HPDE6-E6E7 (cell line): ENCODE measurements around the gene KRT1.

Source experiments
- DNase-seq: peaks from one replicate; pipeline ENCODE4 v3.0.0; 2011; ENCODE audit warnings: missing footprints; ENCODE audit errors: extremely low spot score

Gene KRT1

DNA sequence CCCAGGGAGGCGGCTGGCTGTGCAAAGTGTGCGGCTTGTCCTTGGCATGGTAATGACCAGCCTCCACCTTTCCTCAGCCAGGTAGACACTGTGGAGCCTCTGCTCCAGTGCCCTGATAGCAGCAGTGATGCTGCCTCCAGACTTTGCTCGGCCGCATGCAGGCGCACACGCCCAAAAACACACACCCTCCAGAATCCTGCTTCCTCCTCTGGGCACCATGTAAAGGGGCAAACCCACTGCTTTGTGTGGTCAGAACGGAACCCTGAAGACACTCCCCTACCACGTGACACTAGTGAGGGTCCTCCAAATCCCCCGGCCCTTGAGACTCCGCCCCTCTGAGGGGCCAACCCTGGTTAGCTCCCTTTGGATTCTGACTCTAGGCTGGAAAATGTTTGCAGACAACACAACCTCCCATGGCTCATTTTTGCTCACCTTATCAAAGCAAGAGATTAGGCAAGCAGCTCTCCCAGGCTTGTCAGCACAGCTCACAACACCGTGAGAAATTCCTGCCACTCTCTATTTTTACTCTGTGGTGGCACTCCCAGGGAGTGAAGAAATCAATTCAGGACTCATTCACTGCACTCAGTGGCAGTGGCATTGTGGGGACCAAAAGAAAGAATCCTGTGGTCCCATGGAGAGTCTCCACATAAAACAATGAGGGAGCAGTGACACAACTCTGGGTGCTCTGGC, 18.6 kb upstream of the KRT1 start:
- DNase-seq: no peak

DNA sequence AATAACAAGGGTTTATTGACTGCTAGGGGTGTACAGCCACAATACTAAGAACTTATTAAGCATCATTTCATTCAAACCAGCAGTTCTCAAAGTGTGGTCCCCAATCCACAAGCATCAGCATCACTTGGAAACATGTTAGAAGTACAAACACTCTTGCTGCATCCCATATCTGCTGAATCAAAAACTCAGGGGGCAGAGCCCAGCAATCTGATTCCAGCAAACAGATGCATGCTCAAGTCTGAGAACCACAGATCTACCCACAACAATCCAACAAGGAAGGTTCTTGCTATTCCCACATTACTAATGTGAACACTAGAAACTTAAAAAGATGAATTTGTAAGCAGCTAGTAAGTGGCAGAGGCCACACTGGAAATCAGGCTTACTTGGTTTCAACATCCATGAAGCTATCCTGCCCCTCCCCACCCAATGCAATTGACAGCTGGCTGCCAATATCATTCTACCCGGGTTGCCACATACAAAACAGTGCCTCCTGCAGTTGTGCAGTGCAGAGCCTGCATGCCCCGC, 16.9 kb upstream of the KRT1 start:
- DNase-seq: no peak

DNA sequence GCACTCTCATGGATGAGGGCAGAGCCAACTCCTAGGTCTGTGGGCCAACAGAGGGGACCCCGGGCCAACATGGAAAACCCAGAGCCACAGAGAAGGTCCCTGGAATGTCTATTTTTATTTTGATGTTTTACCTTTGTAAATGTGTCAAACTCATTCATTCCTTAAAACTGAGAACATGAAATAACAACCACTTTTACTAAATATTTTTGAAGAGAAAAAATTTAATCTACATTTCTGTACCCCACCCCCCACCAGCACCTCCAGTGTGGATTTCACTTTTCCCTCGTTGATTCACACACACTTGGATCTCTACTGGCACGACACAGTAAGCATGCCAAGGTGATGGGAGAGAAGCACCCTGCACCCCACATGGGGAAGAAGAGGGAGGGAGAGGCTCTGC, 16.4 kb upstream of the KRT1 start:
- DNase-seq: no peak

DNA sequence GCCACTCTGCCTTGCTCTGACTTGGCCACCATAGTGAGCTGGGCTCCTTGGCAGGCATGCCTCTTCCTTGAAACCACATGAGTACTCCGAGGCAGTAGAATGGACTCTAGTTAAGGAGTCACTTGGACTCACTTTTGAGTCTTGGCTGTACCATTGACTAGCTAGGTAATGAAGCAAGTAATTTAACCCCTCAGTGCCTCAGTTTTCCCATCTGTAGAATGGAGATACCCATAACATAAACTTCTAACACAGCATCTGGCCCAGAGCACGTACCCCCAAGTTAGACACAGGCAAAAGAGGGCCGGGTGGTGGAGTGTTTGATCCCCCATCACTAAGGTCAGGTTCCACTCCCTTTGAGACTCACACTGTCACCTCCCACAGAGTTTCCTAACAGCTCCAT, 14.8 kb upstream of the KRT1 start:
- no peak for DNase-seq

DNA sequence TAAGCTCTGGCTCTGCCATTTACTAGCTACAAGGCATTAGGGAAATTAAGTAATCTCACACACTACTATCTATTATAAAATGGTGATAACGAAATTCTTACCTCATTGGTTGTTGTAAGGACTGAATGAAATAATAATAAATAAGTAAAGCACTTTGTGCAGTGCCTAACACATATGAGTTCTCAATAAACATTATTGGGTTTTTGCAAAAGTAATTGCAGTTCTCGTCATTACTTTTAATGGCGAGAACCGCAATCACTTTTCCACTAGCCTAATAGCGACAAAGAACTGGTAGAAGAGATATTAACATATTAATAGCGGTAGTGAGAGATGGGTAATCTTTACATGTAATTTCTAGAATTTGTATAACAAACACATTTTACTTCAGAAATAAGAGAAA, 13.9 kb upstream of the KRT1 start:
- no peak for DNase-seq

DNA sequence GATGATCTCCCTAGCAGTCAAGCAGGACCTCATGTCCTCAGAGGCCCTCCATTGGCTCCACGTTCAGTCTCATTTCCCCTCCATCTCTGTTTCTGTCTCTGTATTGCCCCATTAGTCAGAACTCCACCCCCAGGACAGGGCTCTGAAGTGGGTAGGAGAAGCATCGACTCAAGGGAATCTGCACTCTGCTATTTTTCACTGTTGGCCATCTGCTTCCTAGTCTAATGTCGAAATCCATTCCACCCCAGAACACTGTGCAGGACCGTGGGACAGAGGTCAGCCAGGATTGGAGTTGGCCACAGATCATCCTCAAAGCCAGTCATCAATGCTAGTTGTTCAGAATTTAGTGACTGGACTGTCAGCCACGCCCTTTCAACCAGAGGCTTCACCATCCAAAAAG, 13.1 kb upstream of the KRT1 start:
- no peak for DNase-seq

DNA sequence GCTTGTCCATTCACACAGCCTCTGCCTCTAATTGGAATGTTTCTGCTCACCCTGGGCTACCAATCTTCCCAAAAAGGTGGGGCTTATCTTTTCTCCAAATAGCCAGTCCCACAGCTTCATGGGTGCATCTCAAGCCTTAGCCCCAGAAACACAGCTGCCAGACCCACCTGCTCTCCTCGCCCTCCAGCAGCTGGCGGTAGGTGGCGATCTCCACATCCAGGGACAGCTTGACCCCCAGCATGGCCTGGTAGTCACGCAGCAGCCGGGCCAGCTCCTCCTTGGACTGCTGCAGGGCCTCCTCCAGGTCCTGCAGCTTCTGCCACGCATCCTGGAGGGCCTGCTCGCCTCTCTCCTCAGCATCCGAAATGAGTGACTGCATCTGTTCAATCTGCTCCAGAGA, 12.0 kb upstream of the KRT1 start:
- no peak for DNase-seq

DNA sequence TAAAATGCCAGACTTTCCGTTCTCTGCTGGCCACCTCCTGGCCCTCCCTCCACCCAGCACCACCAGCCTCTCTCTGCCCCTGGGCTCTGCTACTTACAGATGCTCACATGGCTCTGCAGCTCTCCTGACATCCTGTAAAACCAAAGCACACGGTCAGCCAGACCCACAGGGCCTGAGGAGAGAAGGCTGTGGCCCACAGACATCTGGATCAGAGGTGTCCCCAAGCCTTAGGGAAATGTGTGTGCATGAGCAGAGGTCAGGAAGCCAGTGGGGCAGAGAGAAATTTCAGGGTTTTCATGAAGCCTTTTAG, 11.6 kb upstream of the KRT1 start:
- no peak for DNase-seq

DNA sequence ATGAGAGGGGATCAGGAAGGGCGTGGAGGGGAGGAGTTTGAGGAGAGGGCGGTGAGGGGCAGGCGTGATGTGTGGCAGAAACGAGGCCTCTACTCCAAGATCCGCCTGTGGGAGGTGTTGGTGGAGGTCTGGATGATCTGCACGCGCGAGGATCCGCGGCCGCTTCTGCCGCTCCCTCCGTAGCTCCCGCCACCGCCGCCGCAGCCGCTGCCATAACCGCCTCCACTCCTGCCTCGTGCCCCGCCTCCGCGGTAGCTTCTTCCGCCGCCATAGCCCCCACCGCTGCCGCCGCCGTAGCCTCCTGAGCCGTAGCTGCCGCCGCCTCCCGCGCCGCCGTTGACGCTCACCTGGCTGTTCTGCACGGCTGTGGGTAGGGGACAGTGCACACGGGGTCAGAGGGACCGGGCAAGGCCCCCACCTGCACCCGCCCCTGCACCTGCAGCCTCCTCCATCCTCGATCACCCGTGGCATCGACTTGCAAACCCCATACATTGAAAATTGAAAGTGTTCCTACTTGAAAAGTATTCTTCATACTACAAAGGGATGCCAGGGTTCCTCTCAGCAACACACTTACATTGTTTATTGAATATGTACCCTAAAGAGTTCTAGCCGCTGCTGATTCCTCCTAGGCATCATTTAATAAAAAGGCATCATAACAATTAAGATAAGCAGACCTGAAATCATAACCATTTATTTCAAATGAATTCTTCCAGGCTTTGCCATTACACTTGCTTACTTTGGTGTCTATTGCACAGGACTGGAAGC, 11.1 kb upstream of the KRT1 start:
- no peak for DNase-seq

DNA sequence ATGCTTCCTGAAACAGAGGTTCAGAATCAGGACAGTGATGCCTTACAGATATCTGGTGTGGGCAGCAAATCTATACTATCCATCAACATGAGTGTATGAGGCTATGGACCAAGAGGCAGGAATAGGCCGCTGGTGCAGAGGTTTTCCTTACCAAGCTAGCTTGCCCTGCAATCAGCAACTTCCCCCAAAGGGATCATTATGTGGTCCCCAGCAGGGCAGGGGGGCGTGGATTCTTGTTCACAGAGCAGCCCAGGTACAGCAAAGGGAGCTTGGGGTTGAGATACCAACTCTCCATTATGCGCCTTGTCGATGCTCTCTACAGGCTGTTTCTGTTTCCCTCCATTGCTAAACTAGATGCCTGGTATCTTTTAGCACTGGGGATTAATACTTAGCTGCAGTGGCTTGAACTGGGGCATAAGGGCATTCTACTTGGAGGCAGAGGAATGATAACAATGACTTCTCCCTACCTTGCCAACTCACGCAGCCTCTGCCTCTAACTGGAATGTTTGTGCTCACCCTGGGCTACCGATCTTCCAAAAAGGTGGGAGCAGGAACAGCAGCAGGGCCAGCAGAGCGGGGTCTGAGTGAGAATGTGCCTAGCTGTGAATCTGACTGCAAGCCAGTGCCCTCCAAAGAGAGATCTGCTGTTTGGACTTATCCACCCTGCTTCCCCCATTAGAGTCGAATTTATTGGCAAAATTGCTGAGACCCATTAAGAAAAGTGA, 10.3 kb upstream of the KRT1 start:
- DNase-seq: no peak

DNA sequence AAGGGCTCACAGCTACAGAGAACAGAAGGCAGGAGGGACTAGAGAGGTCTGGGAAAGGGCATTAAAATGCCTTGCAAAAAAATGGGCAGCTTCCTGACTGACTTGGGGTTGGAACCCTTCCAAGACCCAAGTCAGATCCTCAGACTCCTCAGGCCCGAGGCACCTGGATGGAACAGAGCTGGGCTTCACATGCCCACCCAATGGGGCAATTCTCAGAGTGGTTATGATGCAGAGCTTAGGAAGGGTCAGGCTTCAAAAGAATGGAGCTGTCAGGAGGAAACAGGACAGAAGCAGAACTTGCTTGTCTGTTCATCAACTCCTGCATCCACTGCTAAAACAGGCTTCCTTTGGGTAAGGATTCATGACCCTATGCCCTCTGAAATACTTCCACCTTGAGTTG, 9.7 kb upstream of the KRT1 start:
- no peak for DNase-seq

DNA sequence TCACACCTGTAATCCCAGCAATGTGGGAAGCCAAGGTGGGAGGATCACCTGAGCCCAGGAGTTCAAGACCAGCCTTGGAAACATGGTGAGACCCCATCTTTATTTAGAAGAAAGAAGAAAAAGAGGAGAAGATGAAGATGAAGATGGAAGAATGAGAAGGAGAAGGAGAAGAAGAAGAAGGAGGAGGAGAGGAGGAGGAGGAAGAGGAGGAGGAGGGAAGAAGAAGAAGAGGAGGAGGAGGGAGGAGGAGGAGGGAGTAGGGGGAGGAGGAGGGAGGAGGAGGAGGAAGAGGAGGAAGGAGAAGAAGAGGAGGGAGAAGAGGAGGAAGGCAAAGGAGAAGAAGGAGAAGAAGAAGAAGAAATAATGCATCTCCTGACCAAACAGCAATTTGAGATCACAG, 9.0 kb upstream of the KRT1 start:
- DNase-seq: no peak

DNA sequence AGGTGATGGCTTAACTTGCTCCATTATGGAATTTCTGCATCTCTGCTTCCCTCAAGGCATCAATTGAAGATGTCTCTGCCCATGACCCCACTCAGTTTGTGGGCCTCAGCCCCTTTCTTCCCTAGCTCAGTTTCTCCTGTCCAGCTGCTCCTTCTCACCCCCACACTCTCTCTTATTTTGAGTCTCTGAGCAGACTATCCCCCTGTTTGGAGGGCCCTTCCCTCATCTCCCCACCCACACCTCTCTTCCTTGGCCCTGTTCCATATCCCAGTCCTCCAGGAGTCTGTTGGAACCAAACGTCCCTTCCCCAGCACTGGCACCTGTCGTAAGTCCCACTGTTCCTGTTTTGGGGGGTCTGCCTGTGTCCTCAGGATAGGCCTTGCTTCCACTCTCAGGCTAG, 8.3 kb upstream of the KRT1 start:
- DNase-seq: no peak

DNA sequence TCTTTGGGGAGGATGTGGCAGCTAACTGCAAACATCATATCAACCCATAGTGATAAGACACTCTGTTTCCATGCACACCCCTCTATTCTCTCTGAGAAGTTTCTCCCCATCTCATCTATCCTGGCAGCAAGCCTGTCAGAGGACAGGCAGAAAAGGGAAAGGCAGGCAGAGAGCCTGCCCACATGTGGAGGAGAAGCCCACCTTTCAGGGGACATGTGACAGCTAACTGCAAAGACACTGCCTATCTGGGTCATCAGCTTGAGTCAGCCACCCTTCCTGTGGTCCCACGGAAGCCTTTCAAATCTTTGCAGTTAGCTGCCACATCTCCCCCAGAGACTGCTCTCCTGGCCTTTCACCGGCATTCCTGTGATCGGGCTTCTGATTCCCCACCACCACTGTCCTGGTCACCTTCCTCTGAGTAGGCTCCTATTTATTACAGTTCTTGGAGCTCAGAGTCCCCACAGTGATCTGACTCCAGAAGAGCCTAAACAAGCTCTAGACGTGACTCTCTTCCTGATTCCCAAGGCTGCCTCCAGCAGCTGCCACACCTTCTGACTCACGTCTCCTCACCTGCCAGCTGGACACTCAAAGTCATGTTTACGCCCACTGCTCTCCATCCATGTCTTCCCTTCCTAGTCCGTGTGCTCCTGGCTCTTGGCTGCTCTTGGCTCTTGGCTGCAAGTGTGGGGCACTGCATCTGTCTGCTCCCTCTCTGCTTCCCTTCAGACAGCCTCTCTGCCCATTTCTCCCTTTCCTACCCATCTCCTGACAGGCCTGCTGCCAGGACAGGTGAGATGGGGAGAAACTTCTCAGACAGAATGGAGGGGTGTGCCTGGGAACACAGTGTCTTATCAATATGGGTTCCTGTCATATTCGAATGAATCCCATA, 7.5 kb upstream of the KRT1 start:
- DNase-seq: peak; percentile 75

DNA sequence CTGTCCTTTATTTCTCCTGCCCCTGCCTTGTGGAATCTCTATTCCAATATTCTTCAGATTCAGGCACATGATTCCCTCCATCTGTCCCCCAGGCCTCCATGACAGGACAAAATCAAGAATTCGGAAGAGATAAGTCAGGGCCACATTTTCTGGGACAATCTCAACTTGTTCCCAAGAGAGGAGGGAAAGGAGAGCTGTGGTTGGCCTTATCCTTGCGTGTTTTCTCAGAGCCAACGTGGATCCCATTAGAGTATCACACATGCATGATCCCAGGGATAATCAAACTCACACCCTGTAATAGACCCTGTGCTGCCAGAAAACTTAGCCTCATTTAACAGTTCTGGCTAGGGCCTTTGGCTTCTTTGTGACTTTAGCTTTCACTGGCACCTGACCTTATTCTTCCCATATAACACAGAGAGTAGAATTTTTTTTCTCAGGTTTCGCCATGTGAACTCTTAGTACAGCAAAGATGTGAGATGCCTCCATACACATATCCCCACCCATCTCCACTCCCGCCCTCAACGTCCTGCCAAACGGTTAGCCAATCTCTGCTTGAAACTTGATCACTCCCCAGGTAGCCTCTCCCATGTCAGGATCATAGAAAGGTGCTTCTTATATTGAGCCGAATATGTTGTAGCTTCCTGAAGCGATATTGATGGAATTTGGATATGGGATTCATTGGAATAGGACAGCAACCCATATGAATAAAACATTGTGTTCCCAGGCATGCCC, 6.7 kb upstream of the KRT1 start:
- DNase-seq: no peak

DNA sequence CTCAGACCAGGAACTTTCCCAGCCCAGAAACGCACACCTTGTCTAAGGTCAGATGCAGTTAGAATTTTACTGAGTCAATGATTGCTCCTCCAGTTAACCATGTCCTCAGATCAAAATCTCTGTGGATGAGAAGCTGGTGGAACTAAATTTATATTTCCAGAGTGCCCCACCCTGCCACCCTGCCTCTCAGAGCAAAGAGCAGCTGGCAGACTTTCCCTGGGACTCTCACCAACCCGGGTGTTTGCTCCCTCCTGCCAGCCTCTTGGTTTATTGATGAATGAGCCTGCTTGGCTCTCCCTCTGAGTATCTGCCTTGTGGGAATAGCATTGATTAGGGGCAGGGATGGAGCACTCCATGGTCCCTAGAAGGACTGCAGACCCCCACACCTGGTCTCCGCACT, 5.9 kb upstream of the KRT1 start:
- DNase-seq: no peak

DNA sequence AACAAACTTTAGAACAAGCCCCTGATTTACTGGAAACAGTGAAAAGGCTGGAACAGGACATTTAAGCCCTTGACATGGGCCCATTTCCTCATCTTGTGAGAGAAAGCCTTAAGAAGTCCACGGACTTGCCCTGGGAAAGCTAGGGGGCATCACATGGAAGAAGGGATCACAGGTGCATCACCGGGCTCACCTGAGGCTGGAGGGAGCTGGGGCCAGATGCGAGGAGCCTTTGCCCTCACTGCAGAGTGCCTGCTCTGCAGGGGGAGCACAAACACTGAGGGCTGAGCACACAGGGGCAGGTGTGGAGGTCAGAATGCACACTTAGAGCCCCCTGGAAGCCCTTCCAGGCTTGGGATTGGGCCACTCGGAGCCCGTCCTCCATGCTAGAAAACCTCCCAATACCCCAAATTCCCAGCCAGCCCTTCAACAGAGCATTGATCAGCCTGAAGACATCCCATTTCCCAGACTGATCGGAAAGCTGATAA, 5.2 kb upstream of the KRT1 start:
- no peak for DNase-seq

DNA sequence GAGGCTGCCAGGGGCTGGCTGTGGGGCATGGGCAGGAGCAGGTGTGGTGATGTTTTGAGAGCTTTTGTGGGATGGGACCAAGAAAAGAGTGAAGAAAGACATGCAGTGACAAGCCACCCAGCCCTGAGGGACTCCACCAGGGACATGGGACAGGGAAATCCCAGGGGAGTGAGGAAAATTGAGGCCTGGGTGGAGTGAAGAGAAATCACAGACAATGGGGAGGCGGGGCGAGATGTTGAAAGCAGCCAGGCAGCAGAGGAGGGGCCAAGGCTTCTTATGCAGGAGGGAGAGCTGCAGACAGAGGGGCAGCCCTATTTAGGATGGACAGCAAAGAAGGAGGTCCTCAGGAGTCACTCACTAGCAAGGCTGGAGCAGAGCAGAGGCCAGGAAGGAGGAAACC, 4.2 kb upstream of the KRT1 start:
- no peak for DNase-seq

DNA sequence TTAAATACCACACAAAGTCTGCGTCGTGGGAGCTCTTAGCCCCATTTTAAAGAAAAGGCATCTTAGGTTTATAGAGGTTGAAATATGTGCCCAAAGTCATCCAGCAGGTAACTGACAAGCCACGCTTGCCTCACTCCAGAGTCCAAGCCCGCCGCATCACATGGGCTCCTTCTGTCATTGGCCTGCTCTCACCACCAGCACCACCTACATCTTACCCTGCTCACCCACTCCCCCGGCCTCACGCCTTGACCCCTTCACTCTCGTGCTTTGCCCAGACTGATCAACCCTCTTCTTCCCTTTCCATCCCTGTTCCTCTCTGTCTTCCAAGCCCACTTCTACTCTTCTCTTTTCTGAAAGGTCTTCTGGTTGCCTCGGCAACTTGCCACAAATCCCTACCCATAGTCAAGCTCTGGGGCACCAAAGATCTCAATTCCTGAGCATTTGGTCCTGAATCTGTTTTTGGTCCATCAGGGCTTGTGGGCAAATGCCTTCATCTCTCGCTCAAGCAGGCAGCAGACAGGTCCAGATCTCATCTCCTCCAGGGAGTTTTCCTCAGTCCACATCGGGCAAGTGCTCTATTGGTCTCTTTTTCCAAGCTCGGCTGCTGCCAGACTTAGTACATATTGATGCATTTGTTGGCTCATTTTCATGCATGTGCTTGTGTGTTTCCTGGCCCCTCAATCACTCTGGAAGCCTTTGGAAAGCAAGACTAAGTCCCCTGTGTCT, 3.5 kb upstream of the KRT1 start:
- DNase-seq: no peak

DNA sequence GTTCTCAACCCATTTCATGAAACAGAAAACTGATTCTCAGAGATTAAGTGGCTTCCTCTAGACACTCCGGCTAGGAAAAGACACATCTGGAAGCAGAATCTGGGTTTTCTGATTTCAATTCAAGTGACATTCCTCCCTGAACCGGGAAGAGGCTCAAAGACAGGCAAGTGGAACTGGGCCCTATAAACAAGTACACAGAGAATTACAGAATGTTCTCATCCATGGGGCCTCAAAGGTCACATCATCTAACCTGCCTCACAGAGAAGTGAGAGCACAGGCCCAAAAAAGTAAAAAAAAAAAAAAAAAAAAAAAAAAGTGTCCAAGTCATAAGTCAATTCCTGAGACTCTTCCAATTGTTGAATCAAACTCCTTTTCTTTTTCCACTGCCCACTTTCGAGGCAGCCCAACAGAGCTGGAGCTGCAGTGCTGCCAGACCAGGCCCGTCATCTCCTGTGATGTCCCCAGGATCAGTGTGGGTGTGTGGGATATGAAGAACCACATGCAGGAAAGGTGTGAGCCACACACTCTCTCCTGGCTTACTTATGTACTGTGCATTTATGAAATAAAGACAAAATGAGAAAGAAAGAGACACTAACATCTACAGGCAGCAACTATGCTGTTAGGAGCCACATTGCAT, 2.8 kb upstream of the KRT1 start:
- no peak for DNase-seq
